OCI-LY7 (cell line): ENCODE data around the gene SNX32.

ENCODE experiments used
- EZH2phosphoT487 ChIP-seq: fragments of 200-600 bp; sonication (generic); IDR thresholded peaks from 2 replicates; pipeline ENCODE4 v1.6.1; 2018; ENCODE audit warnings: low read depth, borderline replicate concordance, mild to moderate bottlenecking, mixed run types, antibody characterized with exemption, low read length, moderate library complexity, mixed read lengths
- TF ChIP-seq, protein P1 (sequence below): fragments of 200-600 bp; sonication (generic); conservative IDR thresholded peaks from 2 replicates; pipeline ENCODE4 v1.5.1; 2014; ENCODE audit warnings: mild to moderate bottlenecking, antibody characterized with exemption, low read length, moderate library complexity, mixed read lengths

DNA sequence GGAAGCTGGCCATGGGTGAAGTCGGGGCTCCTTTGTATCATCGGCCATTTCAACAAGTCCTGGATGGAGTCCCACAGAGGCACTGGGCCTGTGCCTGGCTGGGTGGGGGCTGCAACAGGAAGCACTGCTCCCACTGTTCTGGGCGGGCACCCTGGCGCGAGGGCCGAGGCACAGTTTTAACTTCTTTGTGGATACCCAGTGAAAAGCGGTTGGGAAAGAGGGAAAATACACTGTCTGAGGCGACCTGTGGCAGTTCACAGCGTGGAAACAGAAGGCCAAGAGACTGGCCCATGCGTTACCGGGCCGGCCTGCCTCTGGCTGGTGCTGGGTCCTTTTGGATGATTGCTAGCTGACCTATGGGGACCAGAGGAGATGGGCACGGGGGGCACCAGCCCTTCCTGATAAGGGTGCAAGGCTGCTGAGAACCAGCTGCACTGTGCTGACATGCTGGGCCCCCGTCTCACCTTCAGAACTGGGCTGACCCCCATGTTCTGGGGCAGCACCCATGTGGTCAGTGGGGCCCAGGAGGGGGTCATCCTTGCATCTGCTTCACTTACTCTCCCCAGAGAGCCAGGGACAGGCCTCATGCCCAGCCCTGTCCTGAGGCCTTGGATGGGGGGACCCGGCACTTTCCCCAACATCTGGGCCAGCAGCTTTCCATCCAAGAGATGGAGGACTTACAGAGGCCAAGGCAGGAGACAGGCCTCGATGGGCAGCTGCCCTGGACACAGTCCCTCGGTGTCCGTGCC lies 42.7 kb upstream of the SNX32 start:
- TF ChIP-seq, protein P1, sequence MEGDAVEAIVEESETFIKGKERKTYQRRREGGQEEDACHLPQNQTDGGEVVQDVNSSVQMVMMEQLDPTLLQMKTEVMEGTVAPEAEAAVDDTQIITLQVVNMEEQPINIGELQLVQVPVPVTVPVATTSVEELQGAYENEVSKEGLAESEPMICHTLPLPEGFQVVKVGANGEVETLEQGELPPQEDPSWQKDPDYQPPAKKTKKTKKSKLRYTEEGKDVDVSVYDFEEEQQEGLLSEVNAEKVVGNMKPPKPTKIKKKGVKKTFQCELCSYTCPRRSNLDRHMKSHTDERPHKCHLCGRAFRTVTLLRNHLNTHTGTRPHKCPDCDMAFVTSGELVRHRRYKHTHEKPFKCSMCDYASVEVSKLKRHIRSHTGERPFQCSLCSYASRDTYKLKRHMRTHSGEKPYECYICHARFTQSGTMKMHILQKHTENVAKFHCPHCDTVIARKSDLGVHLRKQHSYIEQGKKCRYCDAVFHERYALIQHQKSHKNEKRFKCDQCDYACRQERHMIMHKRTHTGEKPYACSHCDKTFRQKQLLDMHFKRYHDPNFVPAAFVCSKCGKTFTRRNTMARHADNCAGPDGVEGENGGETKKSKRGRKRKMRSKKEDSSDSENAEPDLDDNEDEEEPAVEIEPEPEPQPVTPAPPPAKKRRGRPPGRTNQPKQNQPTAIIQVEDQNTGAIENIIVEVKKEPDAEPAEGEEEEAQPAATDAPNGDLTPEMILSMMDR: no peak
- no peak for TF ChIP-seq EZH2phosphoT487
